HG03457 (cell line): ENCODE measurements around the gene COX5A.

Source experiments
- ATAC-seq: cut with Tn5 transposase; IDR thresholded peaks from one replicate; pipeline ENCODE4 v1.9.1; 2021; ENCODE audit warnings: moderate number of reproducible peaks; ENCODE audit not compliant: unreplicated experiment

Gene COX5A

DNA sequence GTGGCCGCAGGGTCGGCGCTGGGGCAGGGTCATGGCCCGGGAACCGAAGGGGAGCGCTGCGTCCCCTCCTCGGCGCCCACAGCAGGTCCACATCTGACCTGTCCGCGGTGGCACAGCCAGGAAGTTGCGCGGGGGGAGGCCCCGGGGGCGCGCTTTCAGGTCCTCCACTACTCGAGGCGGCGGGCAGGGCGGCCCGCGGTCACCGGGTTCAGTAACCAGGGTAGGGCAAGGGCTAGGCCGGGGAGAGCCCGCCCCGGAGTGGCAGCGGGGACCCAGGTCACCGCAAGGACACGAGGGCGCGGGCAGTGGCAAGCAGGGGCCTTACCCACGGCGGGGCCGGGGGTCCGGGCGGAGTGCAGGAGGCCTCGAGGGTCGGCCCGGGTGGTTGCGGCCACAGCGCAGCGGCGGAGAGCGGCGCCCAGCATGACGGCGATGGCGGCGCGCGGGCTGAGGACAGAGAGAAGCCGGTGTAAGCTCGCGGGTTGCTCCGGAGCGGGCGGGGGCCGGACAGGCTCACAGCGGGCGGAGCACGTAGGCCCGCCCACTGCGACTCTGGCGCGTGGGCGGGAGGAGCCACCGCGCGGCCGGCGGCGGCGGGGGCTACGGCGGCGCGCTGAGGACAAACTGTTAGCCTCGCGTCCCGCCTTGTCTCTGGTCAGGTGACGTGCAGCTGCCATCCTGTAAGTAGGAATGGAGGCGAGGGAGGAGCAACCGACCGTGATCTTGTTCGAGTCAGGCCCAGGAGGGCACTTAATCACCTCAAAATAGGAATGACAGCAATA is at the start of gene COX5A:
Gene COX5A, minus strand, starts transcription at position 484 of the 782 bp plus-strand sequence. Its CDS starts 59 bp downstream, at position 425.
- peak; percentile 65 for ATAC-seq

DNA sequence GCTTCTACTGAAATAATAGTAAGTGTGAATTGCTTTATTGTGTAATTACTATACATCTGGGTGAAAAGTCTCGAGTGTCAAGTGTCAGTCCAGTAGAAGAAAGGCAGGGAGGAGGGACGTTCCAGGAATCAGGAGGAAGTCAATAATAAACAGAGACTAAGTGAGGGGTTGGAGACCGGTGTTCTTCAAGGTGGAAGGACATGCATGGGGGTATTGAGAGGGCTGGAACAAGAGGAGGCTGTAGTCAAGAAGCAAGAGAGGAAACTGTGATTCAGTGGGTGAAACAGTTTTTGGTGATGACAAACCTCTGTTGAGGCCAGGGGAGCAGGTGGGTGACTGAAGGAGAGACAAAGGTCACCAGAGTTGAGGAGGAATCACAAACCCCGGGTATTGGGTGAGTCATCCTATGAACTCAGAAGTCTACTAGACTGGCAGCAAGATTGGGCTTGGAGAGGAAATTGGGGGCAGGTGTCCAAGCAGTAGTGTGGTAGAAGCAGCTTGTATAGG is 45.9 kb upstream of the COX5A start:
- no peak for ATAC-seq

DNA sequence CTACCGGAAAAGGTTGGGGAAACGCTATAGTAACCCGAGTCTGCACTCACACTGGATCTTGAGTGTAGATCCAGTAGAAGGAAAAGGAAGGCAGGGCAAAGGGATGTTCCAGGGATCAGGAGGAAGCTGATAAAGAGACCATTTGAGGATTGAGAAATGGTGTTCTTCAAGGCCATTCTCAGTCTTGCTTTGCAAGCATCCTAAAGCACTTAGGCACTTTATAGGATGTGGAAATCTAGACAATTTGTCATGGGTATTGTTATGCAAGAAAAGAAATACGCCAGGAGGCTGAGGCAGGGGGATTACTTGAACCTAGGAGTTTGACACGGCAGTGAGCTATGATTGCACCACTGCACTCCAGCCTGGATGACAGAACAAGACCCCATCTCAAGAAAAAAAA is 44.3 kb upstream of the COX5A start:
- ATAC-seq = no peak

DNA sequence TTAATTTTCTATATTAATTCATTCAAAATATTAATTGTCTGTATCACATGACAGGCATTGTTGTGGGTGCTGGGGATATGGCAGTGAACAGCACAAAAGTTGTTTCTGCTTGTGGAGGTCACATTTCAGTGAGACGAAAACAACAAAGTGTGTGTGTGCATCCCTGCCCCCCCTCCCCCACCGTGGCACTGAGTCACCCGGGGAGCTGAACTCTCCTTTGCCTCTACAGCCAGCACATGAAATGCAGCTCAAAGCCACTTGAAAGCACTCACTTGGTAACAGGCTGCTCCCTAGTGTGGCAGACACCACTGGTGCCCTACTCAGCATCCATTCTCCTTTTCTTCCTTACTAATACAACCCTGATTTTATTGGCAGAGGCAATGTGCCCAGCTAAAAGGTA is 40.6 kb upstream of the COX5A start:
- no peak for ATAC-seq

DNA sequence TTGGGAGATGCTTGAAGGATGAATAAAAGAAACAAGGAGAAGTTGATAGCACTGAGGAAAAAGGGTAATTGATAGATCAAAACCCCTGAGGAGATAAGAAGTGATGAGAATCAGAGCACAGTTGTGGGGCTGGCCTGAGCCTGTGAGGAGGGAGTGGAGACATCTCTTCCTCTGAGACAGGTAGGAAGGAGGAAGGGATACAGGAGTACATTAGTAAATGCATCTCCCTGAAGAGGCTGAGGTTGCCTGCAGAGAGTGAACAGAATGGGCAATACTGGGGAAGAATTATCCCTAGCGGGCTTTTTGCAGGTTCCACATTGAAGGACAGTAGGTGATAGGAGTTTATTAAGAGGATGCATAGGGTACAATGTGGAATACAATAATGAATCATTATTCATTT is 40.2 kb upstream of the COX5A start:
- ATAC-seq = no peak

DNA sequence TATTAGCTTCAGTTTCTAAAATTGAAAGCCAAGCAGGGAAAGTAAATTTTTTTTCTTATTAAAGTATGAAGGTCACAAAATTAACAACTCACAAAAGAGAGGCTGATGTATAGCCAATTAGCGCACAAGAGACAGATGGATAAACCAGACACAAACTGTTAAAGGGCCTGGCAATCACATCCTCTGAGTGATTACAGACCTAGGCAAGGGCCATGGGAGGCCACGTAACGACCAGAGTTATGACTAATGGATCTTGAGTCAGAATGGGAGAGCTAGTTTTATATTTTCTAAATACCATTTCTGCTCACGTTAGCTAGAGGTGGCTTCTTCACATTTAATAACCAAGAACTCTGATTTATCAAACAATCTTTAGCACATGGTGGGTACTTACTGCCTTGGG is 39.7 kb upstream of the COX5A start:
- ATAC-seq = no peak

DNA sequence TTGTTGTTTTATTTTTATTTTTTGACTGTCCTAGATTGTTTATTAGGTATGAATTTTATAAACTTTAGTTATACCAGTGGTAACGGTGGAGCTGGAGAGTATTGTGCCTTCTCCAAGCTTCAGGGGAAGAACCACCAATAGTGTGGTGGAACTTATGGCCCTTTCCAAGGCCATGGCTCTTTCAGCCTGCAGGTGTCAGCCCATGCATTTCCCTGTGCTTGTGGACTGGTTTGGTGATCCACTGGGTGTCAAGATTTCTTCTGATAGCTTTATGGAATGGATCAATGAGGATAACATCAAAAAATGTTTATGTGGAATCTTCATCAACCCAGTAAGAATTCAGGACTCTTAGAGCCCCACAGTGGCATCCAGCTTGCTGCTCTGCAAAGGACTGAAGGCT is 38.3 kb upstream of the COX5A start:
- ATAC-seq = no peak

DNA sequence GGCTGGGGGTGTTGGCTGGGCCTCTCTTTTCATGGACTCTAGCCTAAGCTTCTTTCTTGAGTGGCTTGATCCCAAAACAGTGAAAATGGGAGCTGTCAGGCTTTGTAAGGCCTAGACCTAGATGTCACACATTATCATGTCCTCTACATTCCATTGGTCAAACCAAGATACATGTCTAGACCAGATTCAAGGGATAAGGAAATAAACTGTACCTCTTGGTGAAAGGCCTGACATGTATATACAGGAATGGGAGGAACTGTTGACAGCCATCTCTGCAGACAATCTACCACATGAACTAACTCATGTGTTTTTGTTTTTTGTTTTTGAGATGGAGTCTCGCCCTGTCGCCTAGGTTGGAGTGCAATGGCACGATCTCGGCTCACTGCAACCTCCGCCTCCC is 29.8 kb upstream of the COX5A start:
- ATAC-seq = no peak

DNA sequence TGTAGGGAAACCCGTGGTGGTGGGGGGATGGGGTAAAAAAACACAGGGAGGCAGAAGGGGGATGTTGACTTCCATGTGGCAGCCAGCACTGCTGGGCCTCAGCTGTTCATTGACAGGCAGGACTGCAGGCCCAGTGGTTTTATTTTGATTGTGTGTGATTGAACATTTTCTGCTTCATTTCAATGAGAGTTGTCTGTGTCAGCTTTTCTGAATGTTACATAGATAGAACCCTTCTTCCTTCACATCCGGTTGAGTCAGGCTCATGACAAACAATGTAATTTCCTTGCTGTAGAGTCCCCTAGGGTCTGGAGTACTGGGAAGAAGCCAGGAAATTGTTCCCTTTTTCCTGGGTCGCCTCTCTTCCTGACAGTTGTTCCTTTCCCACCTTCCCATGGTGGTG is 26.9 kb upstream of the COX5A start:
- ATAC-seq = no peak

DNA sequence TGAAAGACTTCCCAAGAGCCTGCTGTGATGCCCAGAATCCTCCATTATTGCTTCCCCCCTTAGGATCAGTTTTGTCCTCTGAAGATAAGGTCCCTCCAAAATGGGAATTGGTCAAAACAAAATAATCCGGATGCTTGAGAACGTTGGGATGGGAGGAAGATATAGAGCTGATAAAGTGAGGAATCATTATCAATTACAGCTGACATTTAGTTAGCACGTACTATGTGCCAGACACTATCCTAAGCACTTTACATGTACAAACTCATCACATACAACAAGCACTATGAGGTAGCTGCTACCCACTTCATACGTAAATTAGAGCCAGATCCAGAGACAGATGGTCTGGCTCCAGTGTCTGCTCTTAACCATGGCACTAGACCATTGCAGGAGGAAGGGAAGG is 25.3 kb upstream of the COX5A start:
- ATAC-seq = no peak

DNA sequence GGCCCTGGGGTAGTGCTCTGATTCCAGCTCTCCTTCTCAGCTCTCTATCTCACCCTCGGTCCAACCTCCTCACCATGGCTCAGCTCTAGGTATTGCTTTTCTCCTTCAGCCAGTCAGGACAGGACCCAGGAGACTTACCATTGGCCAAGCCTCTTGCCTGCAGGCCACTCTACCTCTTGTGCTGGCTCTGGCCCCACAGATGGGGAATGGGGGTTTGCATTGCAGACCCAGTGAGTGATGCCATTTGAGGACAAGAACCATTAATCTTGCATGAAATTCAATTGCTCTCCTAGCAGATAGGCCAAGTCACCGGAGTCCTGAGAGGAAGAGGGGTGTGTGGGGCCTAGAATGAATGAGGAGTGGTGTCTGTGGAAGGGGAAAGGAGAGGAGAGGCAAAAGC is 24.8 kb upstream of the COX5A start:
- no peak for ATAC-seq

DNA sequence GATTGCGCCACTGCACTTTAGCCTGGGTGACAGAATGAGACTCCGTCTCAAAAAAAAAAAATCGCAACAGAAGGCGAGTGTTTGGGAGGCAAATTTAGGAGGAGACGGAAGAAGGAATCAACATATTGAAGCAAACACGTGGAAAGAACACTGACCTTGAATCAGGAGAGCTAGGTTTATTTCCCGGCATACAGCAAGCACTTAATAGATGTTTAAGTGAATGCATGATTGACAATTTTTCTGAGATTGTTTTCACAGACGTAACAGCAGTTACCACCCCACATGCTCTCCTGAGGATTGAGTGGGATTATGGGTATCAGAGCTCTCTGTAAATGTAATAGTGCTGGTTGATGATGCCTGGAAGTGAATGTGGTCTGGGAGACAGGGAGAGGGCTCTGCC is 24.3 kb upstream of the COX5A start:
- no peak for ATAC-seq

DNA sequence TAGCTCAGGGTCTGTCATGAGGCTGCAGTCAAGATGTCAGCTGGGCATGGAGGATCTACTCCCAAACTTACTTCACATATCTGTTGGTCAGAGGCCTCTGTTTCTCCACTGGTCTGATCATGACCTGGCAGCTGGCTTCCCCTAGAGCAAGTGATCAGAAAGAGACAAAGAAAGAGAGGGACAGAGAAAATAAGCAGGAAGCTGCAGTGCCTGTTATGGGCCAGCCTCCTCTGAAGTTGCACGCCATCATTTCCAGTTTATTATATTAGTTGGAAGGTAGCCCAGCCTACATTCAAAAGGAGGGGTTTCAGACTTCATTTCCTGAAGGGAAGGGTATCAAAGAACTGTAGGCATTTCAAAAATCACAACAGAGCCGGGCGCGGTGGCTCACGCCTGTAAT is 23.7 kb upstream of the COX5A start:
- no peak for ATAC-seq

DNA sequence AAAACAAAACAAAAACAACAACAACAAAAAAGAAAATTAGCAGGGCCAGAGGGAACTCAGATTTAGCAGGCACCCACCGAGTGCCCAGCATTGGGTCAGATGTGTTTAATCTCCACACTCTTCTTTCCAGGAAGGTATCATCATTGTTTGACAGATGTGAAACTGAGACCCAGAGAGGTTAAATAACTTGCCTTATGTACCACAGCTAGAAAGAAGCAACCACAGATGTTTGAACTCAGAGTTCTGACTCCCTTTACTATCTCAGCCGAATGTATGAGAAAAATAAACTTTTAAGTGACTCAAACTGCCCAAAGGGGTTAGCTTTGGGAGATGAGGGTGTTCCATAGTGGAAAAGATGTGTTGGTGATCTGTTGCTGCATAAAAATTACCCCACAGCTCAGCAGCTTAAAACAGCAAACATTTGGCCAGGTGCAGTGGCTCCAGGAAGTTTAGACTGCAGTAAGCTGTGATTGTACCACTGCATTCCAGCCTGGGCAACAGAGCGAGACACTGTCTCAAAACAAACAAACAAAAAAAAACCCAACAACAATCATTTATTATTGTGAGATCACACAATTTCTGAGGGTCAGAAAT is 23.2 kb upstream of the COX5A start:
- no peak for ATAC-seq

DNA sequence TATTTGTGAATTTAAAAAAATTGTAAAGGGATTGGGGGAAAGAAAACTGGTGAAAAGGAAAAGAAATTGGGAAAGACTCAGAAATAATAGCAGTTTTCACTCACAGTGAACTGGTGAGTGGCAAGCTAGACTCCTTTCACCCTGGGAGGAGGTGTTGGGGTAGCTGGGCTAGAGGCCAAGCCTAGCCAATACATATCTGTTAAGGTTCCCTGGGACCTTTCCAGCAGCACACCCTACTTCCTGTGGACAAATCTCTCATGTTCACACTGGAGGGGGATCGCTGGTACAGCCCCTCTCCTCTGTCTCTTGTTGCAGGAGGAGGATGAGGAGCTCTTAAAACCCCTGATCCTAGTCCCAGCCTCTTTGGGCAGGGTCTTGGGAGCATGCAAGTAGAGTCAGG is 22.4 kb upstream of the COX5A start:
- ATAC-seq = no peak

DNA sequence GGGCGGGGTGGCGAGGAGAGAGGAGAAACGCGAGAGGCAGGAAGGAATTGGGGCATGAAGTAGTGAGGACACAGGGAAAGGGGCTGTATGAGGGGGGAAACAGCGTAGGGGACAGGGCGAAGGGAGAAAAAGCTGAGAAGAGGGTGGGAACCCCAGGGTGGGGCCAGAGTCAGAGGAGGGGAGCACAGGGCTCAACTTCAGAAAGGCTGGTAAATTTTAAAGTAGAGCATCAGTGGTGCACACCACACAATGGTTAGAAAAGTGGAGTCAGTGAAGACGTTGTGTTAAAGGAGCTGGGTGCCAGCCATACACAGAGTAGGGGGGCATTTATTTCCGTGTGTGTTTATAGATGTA is 21.7 kb upstream of the COX5A start:
- no peak for ATAC-seq

DNA sequence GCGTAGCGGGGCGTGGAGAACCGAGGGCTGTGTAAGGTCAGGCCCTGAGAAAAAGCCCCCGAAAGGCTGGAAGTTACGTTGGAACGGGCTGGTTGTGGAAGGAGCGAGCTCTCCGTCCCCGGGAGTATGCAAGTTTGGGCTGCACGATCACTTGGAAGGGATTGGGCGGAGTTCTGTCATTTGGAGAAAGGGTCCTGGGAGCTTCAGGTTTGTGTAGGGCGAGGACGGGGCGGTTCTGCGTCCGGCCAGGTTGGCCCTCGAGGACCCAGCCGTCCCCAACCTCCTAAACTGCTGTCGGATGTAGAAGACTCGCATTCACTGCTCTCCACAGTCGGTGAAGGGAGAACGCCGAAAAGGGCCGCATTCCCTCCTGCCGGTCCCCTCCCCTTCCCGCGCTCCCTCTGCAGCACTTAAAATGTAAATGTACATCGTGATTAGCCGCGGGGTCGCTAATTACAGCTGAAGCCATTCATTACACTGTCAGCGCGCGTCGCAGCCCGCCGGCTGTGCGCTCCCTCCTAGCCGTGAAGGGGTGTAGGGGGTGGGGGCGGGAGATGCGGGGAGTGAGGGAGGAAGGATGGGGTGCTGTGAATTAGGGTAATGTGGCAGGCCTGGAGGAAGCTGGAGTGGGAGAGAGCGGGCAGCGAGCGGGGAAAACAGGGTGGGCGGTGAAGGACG is 21.2 kb upstream of the COX5A start:
- ATAC-seq = no peak

DNA sequence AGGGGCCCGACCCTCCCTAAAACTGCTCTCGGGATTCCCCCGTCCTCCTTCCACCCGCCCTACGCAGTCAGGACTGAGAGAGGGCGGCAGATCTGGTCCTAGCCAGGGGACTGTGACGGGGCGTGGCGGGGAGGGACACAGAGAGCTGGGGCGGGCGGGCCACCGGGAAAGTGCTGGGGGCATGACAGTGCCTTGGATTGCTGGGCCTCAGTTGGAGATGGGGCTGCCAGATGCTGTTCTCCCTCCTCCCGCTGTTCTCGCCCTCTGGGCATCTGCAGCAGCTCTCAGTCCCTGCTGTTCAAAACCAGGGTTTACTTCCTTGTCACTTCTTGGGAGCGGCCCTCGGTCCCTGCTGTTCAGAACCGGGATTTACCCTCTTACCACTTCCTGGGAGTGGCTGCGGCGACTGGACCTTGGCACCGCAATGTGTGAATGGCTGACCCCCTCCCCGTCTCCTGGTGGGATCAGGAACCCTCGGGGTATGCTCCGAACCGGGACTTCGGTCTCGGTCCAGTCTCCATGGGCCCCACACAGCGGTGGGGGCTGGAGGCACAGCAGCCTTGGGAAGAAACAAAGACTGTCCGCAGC is 20.5 kb upstream of the COX5A start:
- ATAC-seq = no peak

DNA sequence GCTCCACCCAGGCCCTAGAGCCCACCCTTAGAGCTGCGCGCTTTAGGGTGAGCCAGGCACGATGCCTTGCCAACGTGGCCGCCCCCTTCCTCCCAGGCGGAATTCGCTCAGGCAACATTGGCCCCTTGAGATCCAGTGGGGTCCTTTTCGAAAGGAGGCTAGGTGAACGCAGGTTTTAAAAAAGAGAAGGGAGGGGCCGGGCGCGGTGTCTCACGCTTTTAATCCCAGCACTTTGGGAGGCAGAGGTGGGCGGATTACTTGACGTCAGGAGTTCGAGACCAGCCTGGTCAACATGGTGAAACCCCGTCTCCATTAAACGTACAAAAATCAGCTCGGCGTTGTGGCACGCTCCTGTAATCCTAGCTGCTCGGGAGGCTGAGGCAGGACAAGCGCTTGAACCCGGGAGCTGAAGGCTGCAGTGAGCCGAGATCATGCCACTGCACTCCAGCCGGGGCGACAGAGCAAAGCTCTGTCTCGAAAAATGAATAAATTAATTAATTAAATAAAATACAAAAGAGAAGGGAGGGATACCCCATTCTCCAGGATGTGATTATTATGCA is 19.7 kb upstream of the COX5A start:
- no peak for ATAC-seq

DNA sequence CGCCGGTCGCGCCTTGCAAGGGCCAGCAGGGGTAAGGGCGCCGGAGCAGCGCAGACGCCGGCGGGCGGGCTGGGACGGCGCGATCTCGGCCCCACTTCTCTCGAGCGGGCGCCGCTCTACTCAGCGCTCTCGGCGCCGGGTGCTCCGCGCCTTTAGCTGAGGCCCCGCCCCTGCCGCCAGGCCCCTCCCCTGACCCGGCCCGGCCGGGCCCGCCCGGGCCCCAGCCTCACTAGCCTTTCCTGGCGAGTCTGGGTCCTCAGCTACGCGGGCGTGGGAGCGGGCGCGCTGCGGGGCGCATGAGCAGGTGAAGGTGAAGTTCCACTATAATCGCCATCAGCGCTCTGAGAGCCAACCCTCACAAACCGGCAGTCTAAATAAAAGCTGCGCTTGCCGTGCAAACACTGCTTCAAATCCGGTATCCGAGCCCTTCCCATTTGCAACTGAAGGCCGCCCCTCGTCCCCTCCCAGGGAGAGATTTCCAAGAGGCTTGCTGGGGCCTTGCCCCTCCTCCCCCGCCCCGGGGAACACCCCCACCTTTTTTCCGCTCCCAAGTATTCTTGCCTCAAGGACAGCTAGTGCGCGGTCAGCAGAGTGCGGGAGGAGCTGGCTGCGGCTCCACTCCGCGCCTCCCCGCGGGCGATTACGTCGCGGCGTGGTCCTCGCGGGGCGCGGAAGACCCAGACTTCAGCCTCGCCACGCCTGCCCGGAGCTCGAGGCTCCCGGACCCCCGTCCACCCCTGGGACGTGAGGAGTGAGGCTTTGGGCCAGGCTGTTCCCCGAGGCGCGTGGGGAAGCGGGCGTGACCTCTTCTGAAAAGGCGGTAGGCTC is 19.0 kb upstream of the COX5A start, which contains the start of gene RPP25:
Gene RPP25, minus strand, starts transcription at position 125 of the 828 bp plus-strand sequence. CDS start 189 bp downstream, outside the sequence.
- ATAC-seq = peak; percentile 64
